Tibial nerve (tissue), 4 donors: ENCODE measurements around the gene ULBP1.

ENCODE experiments used
- CTCF ChIP-seq, 5 experiments: fragments of 200-600 bp in 3 of 5; fragments of 450-650 bp in 2 of 5; sonication (generic) in 3 of 5; IDR thresholded peaks; one replicate each; pipeline ENCODE4 v1.5.1; 2016 to 2019; ENCODE audit warnings: antibody characterized with exemption in 5 of 5, mild to moderate bottlenecking in 3 of 5, moderate library complexity in 2 of 5
- EP300 ChIP-seq, 2 donors: sonication (generic); formaldehyde crosslinking; IDR thresholded peaks; one replicate each; pipeline ENCODE4 v1.6.1; 2017; ENCODE audit warnings: antibody characterized with exemption in 2 of 2, mild to moderate bottlenecking in 1 of 2
- POLR2A ChIP-seq, 2 donors: fragments of 450-650 bp; IDR thresholded peaks; one replicate each; pipeline ENCODE4 v1.6.1; 2017; ENCODE audit warnings: antibody characterized with exemption in 2 of 2, mild to moderate bottlenecking in 2 of 2, moderate library complexity in 2 of 2

GRCh38 chr6:149965194-149966020 is 1.7 kb downstream of the ULBP1 start:
- no peak for TF ChIP-seq CTCF (IDR thresholded peaks at IDR 0.05)
- TF ChIP-seq EP300 (IDR thresholded peaks at IDR 0.05): no peak
- no peak for TF ChIP-seq POLR2A (IDR thresholded peaks at IDR 0.05)
